ENCODE measurements around the gene CRYGN. TPM values are rescaled to one million over a fixed set of nuclear protein-coding genes. Genes with fewer than 3 reads are reported as not detected.

The CRYGN gene
- total RNA-seq, 1 donor from 2014 or later, result 0.16 TPM

DNA sequence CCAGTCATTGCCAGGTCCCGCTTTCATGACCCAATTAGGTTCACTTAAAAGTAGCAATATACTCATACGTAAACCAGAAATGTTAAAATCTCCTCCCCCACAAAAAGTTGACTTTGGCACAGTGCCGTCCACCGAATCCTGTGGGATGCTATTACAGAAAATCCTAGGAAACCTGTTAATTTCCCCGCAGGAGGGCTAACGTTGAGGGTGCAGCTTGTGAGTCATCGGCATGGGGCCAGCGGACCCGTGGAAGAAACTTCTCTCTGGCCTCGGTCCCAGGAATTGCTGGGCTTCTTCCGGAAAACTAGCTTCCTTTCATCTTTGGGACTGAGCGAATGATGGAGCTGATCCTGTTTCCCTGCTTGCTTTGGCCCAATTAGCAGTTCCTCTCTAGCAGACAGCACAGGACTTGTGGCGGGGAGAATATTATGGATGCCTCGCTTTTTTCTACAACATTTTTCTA lies 13.5 kb downstream of the CRYGN start:
- peaks cover 3% of the 10 kb centered on the region for H3K36me3 Mint-ChIP-seq (ENCODE audit: low read depth)

DNA sequence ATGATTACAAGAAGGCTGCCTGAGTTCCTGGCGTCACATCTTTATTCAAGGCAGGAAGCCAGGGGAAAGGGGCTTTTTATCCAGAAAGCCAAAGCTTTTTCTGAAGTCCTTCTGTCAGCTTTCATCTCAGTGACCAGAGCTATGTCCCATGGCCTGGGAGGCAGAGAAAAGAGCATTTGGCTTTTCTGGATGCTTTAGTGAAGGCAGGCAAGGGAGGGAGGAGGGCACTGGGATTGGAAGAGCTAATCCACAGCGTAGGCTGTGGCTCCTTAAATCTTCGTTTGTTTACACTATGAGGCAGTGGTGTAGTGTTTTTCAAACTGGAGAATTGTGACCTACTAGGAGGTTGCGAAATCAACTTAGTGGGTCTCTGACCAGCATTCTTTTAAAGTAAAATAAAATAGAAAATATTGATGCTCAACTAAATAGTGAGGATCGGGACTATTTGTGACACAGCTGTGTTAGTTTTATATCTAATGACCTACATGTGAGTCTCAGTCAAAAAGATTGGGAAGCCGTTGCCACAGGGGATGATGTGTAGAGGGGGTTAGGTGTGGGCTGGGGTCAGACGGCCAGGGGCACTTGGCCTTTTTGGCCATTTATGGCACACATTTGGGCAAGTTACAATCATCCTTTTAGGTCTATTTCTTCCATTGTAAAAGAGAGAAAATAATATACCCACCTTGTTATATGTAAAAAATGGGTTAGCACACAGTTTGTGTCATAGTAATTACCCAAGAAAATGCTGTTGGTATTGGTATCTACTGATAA lies 14.1 kb downstream of the CRYGN start:
- H3K36me3 Mint-ChIP-seq (ENCODE audit: low read depth), result peaks cover 3% of the 10 kb centered on the region
- DNase-seq (ENCODE audit: low read depth, low spot score), result no peak
- TF ChIP-seq, protein P1, sequence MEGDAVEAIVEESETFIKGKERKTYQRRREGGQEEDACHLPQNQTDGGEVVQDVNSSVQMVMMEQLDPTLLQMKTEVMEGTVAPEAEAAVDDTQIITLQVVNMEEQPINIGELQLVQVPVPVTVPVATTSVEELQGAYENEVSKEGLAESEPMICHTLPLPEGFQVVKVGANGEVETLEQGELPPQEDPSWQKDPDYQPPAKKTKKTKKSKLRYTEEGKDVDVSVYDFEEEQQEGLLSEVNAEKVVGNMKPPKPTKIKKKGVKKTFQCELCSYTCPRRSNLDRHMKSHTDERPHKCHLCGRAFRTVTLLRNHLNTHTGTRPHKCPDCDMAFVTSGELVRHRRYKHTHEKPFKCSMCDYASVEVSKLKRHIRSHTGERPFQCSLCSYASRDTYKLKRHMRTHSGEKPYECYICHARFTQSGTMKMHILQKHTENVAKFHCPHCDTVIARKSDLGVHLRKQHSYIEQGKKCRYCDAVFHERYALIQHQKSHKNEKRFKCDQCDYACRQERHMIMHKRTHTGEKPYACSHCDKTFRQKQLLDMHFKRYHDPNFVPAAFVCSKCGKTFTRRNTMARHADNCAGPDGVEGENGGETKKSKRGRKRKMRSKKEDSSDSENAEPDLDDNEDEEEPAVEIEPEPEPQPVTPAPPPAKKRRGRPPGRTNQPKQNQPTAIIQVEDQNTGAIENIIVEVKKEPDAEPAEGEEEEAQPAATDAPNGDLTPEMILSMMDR (conservative IDR thresholded peaks at IDR 0.05), result no peak

More for the DNA sequence above, 13.5 kb downstream of the CRYGN start:
- Mint-ChIP-seq H3K27ac (ENCODE audit: unreplicated experiment) (no peak overlapping the region), H3K4me1 (peaks cover 25% of the 10 kb centered on the region), H3K9me3 (peaks cover 8% of the 10 kb centered on the region), H3K4me3 (no peak overlapping the region), H3K27me3 (ENCODE audit: low read depth) (no peaks in the 10 kb centered on the region)
- TF ChIP-seq, protein P1 (conservative IDR thresholded peaks at IDR 0.05), result no peak
- DNase-seq (ENCODE audit: low read depth, low spot score), result no peak

DNA sequence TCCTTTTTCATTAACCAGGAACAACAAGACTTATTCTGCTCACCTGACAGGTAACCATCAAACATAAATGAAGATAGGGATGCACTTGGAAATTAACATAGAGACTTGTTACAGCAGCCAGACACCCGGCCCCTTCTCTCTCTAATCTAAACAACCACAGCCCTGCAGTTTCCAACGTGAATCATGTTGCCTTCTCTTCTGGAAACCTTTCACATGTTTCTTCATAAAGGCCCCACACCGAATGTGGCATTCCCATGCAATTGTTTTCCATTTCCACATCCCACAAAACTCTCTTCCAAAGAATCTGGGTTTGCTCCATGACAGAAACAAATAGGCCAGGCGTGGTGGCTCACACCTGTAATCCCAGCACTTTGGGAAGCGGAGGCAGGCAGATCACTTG lies 15.1 kb downstream of the CRYGN start:
- H3K27ac Mint-ChIP-seq (ENCODE audit: unreplicated experiment), result no peak overlapping the region
- DNase-seq (ENCODE audit: low read depth, low spot score), result no peak
- no peak overlapping the region for H3K4me3 Mint-ChIP-seq
- H3K27me3 Mint-ChIP-seq (ENCODE audit: low read depth), result no peaks in the 10 kb centered on the region
- TF ChIP-seq, protein P1 (conservative IDR thresholded peaks at IDR 0.05), result no peak
- H3K36me3 Mint-ChIP-seq (ENCODE audit: low read depth), result peaks cover 9% of the 10 kb centered on the region
- H3K4me1 Mint-ChIP-seq, result peaks cover 22% of the 10 kb centered on the region
- H3K9me3 Mint-ChIP-seq, result peaks cover 8% of the 10 kb centered on the region

More for the DNA sequence above, 14.1 kb downstream of the CRYGN start:
- peaks cover 25% of the 10 kb centered on the region for H3K4me1 Mint-ChIP-seq
- no peaks in the 10 kb centered on the region for H3K27me3 Mint-ChIP-seq (ENCODE audit: low read depth)
- H3K4me3 Mint-ChIP-seq, result no peak overlapping the region
- H3K9me3 Mint-ChIP-seq, result peaks cover 8% of the 10 kb centered on the region
- no peak overlapping the region for H3K27ac Mint-ChIP-seq (ENCODE audit: unreplicated experiment)

GRCh38 chr7:151423936-151424335 lies 16.0 kb downstream of the CRYGN start:
- Mint-ChIP-seq H3K27me3 (ENCODE audit: low read depth) (no peaks in the 10 kb centered on the region), H3K4me1 (peaks cover 13% of the 10 kb centered on the region)

GRCh38 chr7:151423226-151423625 lies 16.7 kb downstream of the CRYGN start:
- no peak overlapping the region for H3K27ac Mint-ChIP-seq (ENCODE audit: unreplicated experiment)
- TF ChIP-seq, protein P1 (conservative IDR thresholded peaks at IDR 0.05), result no peak
- H3K4me3 Mint-ChIP-seq, result no peak overlapping the region
- no peak for DNase-seq (ENCODE audit: low read depth, low spot score)
- H3K9me3 Mint-ChIP-seq, result peaks cover 9% of the 10 kb centered on the region
- H3K4me1 Mint-ChIP-seq, result peaks cover 6% of the 10 kb centered on the region
- H3K27me3 Mint-ChIP-seq (ENCODE audit: low read depth), result no peaks in the 10 kb centered on the region
- H3K36me3 Mint-ChIP-seq (ENCODE audit: low read depth), result peaks cover 10% of the 10 kb centered on the region

More at GRCh38 chr7:151423936-151424335, 16.0 kb downstream of the CRYGN start:
- Mint-ChIP-seq H3K36me3 (ENCODE audit: low read depth) (peaks cover 9% of the 10 kb centered on the region), H3K4me3 (no peak overlapping the region), H3K27ac (ENCODE audit: unreplicated experiment) (no peak overlapping the region), H3K9me3 (peaks cover 8% of the 10 kb centered on the region)
- TF ChIP-seq, protein P1 (conservative IDR thresholded peaks at IDR 0.05), result no peak
- no peak for DNase-seq (ENCODE audit: low read depth, low spot score)

All from neural crest cell (in vitro differentiated cells).